ACHN (cell line): Measurements from ENCODE around the gene LIPH.
A peak's percentile ranks its signal among the peaks of the same experiment; 100 is the strongest.
"Not testable (repeated sequence)": the region's sequence is repeated elsewhere in the genome, so short reads cannot be mapped to it uniquely, and the experiment has no call there.

Source experiments
- DNase-seq: peaks from one replicate; pipeline ENCODE4 v3.0.0-alpha.2; 2015
- in situ Hi-C: cut with HindIII; loops from 2 replicates; pipeline ENCODE4 v1.10.0; 2017; ENCODE audit warnings: low sequenced_read_pairs, low pct_ligation_motif_present, low pct_unique_long_range_greater_than_20kb

Gene LIPH

DNA sequence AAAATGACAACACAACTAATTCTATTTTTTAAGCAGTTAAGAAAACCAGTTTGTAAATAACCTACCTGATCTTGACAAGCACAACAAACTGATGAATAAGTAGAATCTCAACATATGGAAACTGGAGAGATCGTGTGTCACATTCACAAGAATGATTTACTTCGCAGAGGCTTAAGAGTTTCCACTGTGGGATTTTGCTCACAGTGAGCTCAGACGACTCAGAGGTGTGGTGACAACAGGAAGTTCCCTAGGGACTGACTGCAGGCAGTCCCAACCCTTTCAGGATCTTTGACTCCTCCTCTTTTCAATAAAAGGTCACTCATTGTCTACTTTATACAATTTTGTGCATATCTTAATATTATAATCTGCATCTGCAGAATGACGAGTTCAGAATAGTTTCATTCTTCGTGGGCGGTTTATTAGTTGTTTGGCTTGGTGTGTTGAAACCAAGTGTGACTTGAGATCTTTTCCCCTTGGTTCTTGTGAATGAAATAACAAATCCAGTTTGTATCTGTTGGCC lies at the start of gene LIPH:
LIPH (minus strand) TSS at position 231 of the 520 bp plus-strand sequence; CDS start at position 114, 117 bp downstream.
- peak; percentile 53 for DNase-seq
- in situ Hi-C loops, result no loop called here

DNA sequence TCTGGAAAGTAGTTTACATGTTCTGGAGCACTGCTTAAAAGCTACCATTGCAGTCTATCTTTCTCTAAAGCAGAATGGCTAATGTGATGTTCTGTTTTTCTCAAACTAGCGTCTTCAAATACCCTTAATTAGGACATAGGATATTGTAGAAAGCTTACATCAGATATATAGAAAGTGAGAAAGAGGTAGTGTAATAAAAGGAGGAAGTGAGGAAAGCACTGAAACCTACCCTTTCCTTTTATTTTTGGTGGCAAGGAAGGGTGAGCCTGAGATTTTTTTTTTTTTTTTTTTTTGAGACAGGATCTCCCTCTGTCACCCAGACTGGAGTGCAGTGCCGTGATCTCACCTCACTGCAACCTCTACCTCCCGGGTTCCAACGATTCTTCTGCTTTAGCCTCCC lies 43.1 kb upstream of the LIPH start:
- in situ Hi-C loops, result no loop called here
- no peak for DNase-seq

- in situ Hi-C loops, result no loop called here
- DNase-seq, result no peak
These were observed 41.7 kb upstream of the LIPH start for GRCh38 chr3:185594073-185594472.

- DNase-seq, result no peak
- in situ Hi-C loops, result no loop called here
These were observed 34.3 kb upstream of the LIPH start for GRCh38 chr3:185586686-185587039.

- DNase-seq, result peak; percentile 98
- in situ Hi-C loops, result no loop called here
These were observed 33.7 kb upstream of the LIPH start, which contains the start of gene SENP2 for GRCh38 chr3:185585859-185586685. Gene SENP2 (plus strand): TSS chr3:185586295. CDS start chr3:185586414, 119 bp downstream.

GRCh38 chr3:185585518-185585858 lies 33.1 kb upstream of the LIPH start:
- in situ Hi-C loops, result no loop called here
- DNase-seq, result no peak

- no peak for DNase-seq
- in situ Hi-C loops, result no loop called here
These were observed 32.3 kb upstream of the LIPH start for GRCh38 chr3:185584686-185585085.

- DNase-seq, result no peak
- in situ Hi-C loops, result no loop called here
These were observed 31.5 kb upstream of the LIPH start for GRCh38 chr3:185583925-185584324.

- DNase-seq, result no peak
- in situ Hi-C loops, result no loop called here
These were observed 30.5 kb upstream of the LIPH start for GRCh38 chr3:185582871-185583270.

DNA sequence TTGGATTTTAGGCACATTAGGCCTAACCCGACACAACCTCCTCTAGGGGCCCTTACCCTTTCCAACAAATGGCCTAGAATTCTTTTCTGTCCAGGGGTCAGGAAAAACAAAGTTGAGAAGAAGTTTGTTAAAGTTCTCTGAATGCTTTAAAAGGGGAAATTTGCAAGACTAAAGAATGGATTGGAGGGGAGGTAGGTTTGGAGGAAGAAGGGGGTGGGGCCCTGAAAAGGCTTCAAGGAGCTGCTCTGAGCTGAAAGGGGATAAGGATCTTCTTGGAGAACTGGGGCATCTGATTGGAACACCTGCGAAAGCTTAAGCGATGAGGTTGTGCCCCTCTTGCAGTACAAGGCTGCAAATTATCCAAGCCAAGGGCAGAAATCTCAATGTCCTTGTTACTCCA lies 29.8 kb upstream of the LIPH start:
- in situ Hi-C loops, result no loop called here

DNA sequence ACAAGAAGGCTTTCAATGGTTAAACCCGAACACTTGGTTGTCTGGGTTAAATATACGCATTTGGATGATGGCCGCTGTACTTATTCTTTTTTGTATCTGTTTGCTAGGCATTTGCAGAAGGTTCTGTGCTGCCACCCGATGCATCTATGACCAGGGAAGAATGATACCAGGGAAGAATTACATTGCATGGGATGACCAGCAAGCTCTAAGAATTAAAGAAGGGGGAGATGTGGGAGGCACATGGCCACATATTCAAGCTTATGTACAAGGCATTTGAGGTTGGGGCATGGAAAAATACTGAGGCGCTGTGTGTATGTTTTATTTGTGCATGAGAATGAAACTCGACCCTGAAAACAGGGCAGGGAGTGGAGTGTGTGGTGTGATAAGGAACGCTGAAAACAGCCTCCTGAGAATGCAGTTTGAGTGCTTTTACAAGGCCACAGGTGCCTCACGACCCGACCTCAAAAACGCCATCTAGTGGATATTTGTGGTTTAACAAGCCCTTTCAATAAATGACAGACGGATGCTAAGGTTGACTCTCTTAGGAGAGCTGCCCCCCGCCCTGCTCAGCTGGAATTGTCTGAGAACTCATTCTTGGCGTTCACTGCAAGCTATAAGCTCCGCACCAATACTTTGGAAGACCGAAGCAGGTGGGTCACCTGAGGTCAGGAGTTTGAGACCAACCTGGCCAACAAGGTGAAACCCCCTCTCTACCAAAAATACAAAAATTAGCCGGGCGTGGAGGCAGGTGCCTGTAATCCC lies 22.9 kb upstream of the LIPH start:
- in situ Hi-C loops, result not testable (repeated sequence)
- DNase-seq, result peak; percentile 59

More for the DNA sequence above, 29.8 kb upstream of the LIPH start:
- DNase-seq, result no peak

DNA sequence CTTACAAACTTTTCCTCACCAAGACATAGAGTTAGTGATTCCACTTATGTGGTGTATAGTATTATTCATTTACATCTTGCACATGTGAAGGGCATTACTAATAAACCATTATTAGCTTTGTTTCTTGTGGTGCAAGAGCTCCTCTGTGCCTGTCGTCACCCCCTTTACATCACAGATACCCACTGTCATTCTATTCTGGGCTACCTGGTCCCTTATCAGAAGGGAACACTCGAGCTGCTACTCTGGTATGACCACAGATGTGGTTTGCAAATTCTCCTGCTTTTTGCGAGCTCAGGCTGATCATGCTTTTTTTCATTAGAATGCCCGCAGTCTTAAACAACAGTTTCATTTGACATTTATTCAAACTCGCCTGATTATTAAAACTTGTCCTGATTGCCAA lies 19.8 kb upstream of the LIPH start:
- in situ Hi-C loops, result no loop called here
- DNase-seq, result no peak

DNA sequence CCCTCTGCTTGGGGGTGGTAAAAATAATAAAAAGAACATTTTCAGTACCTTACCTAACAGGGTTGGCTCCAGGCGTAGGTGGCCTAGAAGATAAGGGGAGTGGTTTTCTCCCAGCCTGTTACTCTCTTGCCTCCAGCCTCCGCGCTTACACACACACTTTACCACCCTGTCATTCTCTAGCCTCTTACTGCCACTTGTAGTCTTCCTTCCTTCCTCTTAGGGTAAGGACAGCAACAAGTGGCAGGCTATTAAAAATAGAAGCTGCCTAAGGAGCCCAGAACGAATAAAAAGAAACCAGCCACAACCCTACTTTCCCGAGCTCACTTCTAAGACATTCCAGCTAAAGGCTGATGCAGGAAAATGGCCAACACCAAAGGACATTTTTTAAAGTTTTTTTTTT lies 9.6 kb upstream of the LIPH start:
- no peak for DNase-seq
- in situ Hi-C loops, result no loop called here

DNA sequence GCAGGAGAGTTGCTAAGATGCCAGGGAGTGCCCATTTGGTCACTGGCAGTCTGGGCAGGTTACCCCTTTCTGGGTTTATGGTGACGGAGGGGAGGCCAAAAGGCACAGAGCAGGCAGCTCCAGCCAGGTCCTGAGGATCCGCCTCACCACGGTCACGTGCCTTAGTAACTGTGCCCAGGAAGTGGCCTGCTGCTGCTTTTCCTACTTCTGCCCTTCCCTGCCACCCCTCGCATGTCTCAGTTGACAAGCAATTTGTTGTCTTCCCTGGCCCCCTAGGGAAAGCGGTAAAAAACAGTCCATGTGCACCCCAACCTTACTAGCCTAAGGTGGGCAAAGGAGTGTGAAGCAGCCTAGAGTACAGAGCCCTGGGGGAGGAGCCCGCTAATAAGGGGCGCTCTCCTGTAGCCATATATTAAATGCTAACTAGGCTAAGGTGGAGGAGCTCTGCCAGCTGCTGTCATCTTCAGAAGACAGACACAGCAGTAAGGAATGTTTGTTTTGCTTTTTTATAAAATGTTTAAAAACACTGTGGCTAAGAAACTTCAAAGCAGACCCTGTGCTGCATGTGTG lies 9.1 kb upstream of the LIPH start:
- no peak for DNase-seq
- in situ Hi-C loops, result no loop called here

GRCh38 chr3:185560676-185561075 lies 8.3 kb upstream of the LIPH start:
- in situ Hi-C loops, result no loop called here
- no peak for DNase-seq

- no peak for DNase-seq
- in situ Hi-C loops, result no loop called here
These were observed 7.3 kb upstream of the LIPH start for GRCh38 chr3:185559706-185560090.

DNA sequence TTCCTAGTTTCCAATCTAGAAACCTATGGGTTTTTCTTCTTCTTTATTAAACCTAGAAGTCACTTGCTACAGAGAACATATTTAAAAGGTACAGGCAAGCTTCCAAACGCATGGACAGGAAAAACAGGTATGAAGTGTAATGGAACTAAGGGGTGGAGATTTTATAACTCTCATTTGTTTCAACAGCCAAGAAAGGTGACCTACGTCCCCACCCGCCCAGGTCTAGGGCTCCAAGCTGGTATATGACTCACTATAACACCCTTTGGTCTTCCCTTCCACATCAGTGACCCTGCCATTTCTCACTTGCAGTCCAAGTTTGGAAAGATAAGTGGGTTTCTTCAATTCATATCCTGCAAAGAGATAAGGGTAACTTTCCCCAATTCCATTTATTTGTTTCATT lies 6.0 kb upstream of the LIPH start:
- peak; percentile 23 for DNase-seq
- in situ Hi-C loops, result no loop called here

DNA sequence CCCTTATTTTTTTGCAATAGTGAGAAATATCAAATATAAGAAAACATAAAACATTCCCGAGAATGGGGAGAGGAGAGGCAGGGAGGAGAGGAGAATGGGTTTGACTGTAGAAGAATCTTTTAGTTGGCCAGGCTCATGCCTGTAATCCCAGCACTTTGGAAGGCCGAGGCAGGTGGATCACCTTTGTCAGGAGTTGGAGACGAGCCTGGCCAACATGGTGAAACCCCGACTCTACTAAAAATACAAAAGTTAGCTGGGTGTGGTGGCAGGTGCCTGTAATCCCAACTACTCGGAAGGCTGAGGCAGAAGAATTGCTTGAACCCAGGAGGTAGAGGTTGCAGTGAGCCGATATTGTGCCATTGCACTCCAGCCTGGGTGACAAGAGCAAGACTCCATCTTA lies 4.3 kb upstream of the LIPH start:
- in situ Hi-C loops, DNase-seq: not testable (repeated sequence)

GRCh38 chr3:185555860-185556347 lies 3.5 kb upstream of the LIPH start:
- in situ Hi-C loops, result no loop called here
- DNase-seq, result no peak
